HepG2 (cell line): ENCODE results near the gene RASIP1. TPM values are rescaled to one million over a fixed set of nuclear protein-coding genes. Genes with fewer than 3 reads are reported as not detected.

ENCODE experiments used
- ARNT ChIP-seq: fragments of 450-650 bp; IDR thresholded peaks from 2 replicates; pipeline ENCODE4 v1.6.1; 2017
- ATF1 ChIP-seq: IDR thresholded peaks from 2 replicates; pipeline ENCODE4 v1.6.1; 2016; ENCODE audit warnings: mild to moderate bottlenecking, control low read depth
- FOXJ3 ChIP-seq: sonication (generic); formaldehyde crosslinking; IDR thresholded peaks from 2 replicates; pipeline ENCODE4 v1.4.0; 2020; ENCODE audit warnings: missing genetic modification reagents, mild to moderate bottlenecking, borderline replicate concordance
- HOXA5 ChIP-seq: sonication (generic); formaldehyde crosslinking; IDR thresholded peaks from 2 replicates; pipeline ENCODE4 v1.4.0; 2020; ENCODE audit warnings: missing genetic modification reagents
- PRMT3 ChIP-seq: sonication (generic); formaldehyde crosslinking; IDR thresholded peaks from 2 replicates; pipeline ENCODE4 v1.8.1; 2022; ENCODE audit warnings: low read depth, mild to moderate bottlenecking, moderate library complexity, missing genetic modification reagents, borderline replicate concordance
- RAD21 ChIP-seq: fragments of 450-650 bp; formaldehyde crosslinking; IDR thresholded peaks from 2 replicates; pipeline ENCODE4 v1.5.0; 2020; ENCODE audit warnings: mild to moderate bottlenecking
- SYNCRIP ChIP-seq: fragments of 200-400 bp; formaldehyde crosslinking; IDR thresholded peaks from 2 replicates; pipeline ENCODE4 v1.6.1; 2018; ENCODE audit warnings: mild to moderate bottlenecking, low read depth, low read length; ENCODE audit not compliant: insufficient read depth
- TCF12 ChIP-seq, 2 experiments: fragments of 450-650 bp in 1 of 2; sonication (generic) in 1 of 2; formaldehyde crosslinking in 1 of 2; IDR thresholded peaks; 2 replicates each; pipeline versions ENCODE4 v1.6.1 to v1.8.0; 2017 to 2022; ENCODE audit warnings: antibody characterized with exemption in 1 of 2, mild to moderate bottlenecking in 1 of 2, missing genetic modification reagents in 1 of 2, moderate library complexity in 1 of 2
- TRIM24 ChIP-seq: sonication (generic); formaldehyde crosslinking; IDR thresholded peaks from 2 replicates; pipeline ENCODE4 v1.8.0; 2022; ENCODE audit warnings: mild to moderate bottlenecking, missing genetic modification reagents
- ZNF20 ChIP-seq: sonication (generic); formaldehyde crosslinking; IDR thresholded peaks from 2 replicates; pipeline ENCODE4 v1.4.0; 2020; ENCODE audit warnings: mild to moderate bottlenecking, moderate library complexity, missing genetic modification reagents
- ZNF335 ChIP-seq: sonication (generic); formaldehyde crosslinking; IDR thresholded peaks from 2 replicates; pipeline ENCODE4 v1.4.0; 2020; ENCODE audit warnings: missing genetic modification reagents
- ZNF354B ChIP-seq: sonication (generic); formaldehyde crosslinking; IDR thresholded peaks from 2 replicates; pipeline ENCODE4 v1.8.0; 2022; ENCODE audit warnings: mild to moderate bottlenecking, missing genetic modification reagents
- ZNF407 ChIP-seq: sonication (generic); formaldehyde crosslinking; IDR thresholded peaks from one replicate; pipeline ENCODE4 v1.5.1; 2020; ENCODE audit warnings: mild to moderate bottlenecking, missing genetic modification reagents; ENCODE audit errors: not compliant biosample characterization
- polyA plus RNA-seq, 8 experiments: library from polyadenylated mRNA; depleted of rRNA in 3 of 8; stranded (reverse) in 7 of 8; unstranded in 1 of 8; fragments of >200 nt; fragmentation: Illumina TruSeq in 4 of 8; extraction: Trizol in 4 of 8; gene quantifications; 2 replicates each; pipeline versions ENCODE4 v1.2.1 to v1.2.3, GENCODE V29; 2011 to 2016; ENCODE audit warnings: low read depth in 4 of 8, missing spikeins in 1 of 8, mixed read lengths in 1 of 8; ENCODE audit not compliant: insufficient read depth in 1 of 8
- total RNA-seq, 5 experiments: library from RNA; depleted of rRNA; stranded (reverse); fragments of >200 nt; fragmentation: Illumina TruSeq; extraction: Trizol; gene quantifications; 2 replicates each; pipeline ENCODE4 v1.2.3, GENCODE V29; 2016; ENCODE audit warnings: low read depth in 1 of 5
- TF ChIP-seq, protein P1 (sequence below), 2 experiments: sonication (generic) in 1 of 2; formaldehyde crosslinking in 1 of 2; IDR thresholded peaks; 2 replicates each; pipeline versions ENCODE4 v1.4.0 to v1.6.1; 2016 to 2020; ENCODE audit warnings: borderline replicate concordance in 1 of 2, low read depth in 1 of 2, mild to moderate bottlenecking in 1 of 2, missing genetic modification reagents in 1 of 2
- TF ChIP-seq, protein P2 (sequence below): sonication (generic); formaldehyde crosslinking; conservative IDR thresholded peaks from 2 replicates; pipeline ENCODE4 v1.5.0; 2020; ENCODE audit warnings: missing genetic modification reagents

RASIP1 gene
- total and polyA plus RNA-seq, 2 of the 13 experiments (the other 11 are each of a cell fraction or from before 2014, with no cell fraction given) = 0.44 to 0.58 TPM

- TF ChIP-seq, protein P1, sequence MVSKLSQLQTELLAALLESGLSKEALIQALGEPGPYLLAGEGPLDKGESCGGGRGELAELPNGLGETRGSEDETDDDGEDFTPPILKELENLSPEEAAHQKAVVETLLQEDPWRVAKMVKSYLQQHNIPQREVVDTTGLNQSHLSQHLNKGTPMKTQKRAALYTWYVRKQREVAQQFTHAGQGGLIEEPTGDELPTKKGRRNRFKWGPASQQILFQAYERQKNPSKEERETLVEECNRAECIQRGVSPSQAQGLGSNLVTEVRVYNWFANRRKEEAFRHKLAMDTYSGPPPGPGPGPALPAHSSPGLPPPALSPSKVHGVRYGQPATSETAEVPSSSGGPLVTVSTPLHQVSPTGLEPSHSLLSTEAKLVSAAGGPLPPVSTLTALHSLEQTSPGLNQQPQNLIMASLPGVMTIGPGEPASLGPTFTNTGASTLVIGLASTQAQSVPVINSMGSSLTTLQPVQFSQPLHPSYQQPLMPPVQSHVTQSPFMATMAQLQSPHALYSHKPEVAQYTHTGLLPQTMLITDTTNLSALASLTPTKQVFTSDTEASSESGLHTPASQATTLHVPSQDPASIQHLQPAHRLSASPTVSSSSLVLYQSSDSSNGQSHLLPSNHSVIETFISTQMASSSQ (IDR thresholded peaks at IDR 0.05; ENCODE audit: low read depth) = no peak
- TF ChIP-seq, protein P1 (CRISPR knock-in tag; IDR thresholded peaks at IDR 0.05; ENCODE audit: borderline replicate concordance) = 0 out of 2 replicates have a peak, but pooled peaks have one; percentile 32
- TF ChIP-seq TRIM24 (no peak), ZNF407 (CRISPR knock-in tag) (peak; percentile 55), SYNCRIP (no peak), TCF12 (IDR thresholded peaks at IDR 0.05) (no peak), TCF12 (CRISPR knock-in tag; IDR thresholded peaks at IDR 0.05) (no peak), ZNF335 (CRISPR knock-in tag) (0 out of 2 replicates have a peak, but pooled peaks have one; percentile 54), ZNF20 (CRISPR knock-in tag) (no peak), ARNT (no peak), RAD21 (CRISPR knock-in tag) (no peak), PRMT3 (no peak), ZNF354B (CRISPR knock-in tag) (0 out of 2 replicates have a peak, but pooled peaks have one; percentile 14), ATF1 (CRISPR knock-in tag) (peak; percentile 84), HOXA5 (CRISPR knock-in tag) (no peak), FOXJ3 (CRISPR knock-in tag) (no peak)
- TF ChIP-seq, protein P2, sequence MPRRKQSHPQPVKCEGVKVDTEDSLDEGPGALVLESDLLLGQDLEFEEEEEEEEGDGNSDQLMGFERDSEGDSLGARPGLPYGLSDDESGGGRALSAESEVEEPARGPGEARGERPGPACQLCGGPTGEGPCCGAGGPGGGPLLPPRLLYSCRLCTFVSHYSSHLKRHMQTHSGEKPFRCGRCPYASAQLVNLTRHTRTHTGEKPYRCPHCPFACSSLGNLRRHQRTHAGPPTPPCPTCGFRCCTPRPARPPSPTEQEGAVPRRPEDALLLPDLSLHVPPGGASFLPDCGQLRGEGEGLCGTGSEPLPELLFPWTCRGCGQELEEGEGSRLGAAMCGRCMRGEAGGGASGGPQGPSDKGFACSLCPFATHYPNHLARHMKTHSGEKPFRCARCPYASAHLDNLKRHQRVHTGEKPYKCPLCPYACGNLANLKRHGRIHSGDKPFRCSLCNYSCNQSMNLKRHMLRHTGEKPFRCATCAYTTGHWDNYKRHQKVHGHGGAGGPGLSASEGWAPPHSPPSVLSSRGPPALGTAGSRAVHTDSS (CRISPR knock-in tag) = no peak
Observed at GRCh38 chr19:48720613-48721296, 19.7 kb downstream of the RASIP1 start (continued).
